NCI-H82 (cell line): ENCODE data around the gene CLDN17.

ENCODE experiments used
- DNase-seq: peaks from one replicate; lab custom pipeline; 2025; lab: John Stamatoyannopoulos, UW

CLDN17 gene

DNA sequence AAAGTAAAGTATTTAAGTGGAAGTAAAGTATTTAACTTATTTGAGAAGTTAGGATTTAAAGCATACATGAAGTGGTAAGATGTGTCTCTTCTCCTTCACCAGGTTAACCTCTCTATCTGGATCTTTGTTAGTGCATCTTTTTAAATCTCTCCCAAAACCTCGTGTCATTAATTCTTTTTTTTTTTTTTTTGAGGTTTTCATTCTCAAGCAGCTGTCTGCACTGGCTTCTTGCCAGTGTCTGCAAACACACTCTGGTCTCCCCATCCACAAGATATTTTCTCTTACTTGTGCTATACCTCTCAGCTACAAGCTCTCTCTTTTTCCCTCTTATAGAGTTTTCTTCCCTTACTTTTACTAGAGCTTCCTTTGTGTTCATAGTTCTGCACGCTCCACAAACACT, 49.0 kb downstream of the CLDN17 start:
- DNase-seq: no peak

DNA sequence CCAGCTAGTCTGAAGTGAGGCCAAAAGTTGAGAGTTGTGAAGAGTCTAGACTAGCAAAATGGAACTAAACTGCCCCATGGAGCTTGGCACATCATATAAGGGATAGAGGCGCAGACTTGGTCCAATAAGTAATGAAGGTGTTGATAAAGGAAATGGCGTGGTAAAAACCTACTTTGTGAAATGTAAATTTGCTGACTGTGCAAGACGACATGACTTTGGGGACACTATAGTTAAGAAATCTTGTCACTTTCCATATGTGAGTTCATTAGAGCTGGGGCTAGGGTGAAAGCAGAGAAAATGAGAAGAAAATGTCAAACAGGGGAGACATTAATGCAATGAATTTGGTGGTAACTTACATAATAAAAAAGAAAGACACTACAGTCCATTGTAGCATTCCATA, 50.1 kb downstream of the CLDN17 start:
- no peak for DNase-seq
